ENCODE measurements around the gene CASP10.
"Not testable (repeated sequence)": the region's sequence is repeated elsewhere in the genome, so short reads cannot be mapped to it uniquely, and the experiment has no call there.

Gene CASP10

DNA sequence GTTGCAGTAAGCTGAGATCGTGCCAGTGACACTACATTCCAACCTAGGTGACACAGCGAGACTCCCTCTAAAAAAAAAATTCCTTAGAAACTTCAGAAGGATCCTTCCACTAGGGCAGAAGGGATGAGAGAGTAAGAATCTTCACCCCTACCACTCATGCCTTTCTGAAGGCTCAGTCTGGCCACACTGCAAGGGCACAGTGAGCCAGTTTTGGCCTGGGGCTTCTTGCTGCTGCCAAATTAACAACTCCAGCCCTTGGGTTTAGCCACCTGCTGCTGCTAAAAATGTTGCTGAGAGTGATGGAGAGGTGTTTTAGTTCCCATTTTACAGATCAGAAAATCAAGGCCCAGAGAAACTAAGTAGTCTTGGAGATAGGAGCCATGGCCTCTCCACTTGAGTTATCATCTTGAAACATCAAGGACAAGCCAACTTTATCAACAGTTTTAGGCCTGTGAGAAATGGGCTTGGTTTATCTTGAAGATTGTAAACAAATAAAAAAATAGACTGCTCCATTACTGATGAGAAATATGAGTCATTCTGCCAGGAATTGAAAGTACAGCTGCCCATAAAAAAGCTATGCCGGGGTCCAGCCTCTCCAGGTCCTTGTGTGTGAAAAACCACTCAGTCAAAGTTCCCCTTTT, 45.5 kb downstream of the CASP10 start:
- H3K36me3 Mint-ChIP-seq (ENCODE audit: low read depth), result peaks cover 6% of the 10 kb centered on the region
- peak overlapping the region; percentile 64 for H3K4me3 Mint-ChIP-seq
- H3K4me1 Mint-ChIP-seq (ENCODE audit: low read depth), result peaks cover 49% of the 10 kb centered on the region
- H3K9me3 Mint-ChIP-seq, result no peaks in the 10 kb centered on the region
- H3K27me3 Mint-ChIP-seq (ENCODE audit: low read depth), result no peaks in the 10 kb centered on the region
- H3K27ac Mint-ChIP-seq, result peak overlapping the region; percentile 86

DNA sequence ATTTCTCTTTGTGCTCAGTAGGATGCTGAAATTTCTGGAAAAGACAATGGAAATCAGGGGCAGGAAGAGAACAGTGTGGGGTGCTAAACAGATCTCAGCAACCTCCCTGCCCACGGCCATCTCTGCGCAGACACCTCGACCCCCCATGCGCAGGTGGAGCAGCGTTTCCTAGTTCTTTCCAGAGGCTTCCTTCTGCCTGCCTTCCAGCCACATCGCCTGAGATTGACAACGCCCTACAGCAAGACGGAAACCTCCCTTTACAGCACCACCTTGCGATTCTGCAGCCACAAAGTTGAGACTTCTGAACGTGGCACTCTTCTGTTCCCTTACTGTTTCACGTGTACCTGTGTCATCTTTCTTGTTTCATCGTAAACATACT, 46.0 kb downstream of the CASP10 start:
- H3K9me3 Mint-ChIP-seq, result no peaks in the 10 kb centered on the region
- peak overlapping the region; percentile 64 for H3K4me3 Mint-ChIP-seq
- peak overlapping the region; percentile 86 for H3K27ac Mint-ChIP-seq
- H3K27me3 Mint-ChIP-seq (ENCODE audit: low read depth), result no peaks in the 10 kb centered on the region
- peaks cover 46% of the 10 kb centered on the region for H3K4me1 Mint-ChIP-seq (ENCODE audit: low read depth)
- peaks cover 5% of the 10 kb centered on the region for H3K36me3 Mint-ChIP-seq (ENCODE audit: low read depth)

DNA sequence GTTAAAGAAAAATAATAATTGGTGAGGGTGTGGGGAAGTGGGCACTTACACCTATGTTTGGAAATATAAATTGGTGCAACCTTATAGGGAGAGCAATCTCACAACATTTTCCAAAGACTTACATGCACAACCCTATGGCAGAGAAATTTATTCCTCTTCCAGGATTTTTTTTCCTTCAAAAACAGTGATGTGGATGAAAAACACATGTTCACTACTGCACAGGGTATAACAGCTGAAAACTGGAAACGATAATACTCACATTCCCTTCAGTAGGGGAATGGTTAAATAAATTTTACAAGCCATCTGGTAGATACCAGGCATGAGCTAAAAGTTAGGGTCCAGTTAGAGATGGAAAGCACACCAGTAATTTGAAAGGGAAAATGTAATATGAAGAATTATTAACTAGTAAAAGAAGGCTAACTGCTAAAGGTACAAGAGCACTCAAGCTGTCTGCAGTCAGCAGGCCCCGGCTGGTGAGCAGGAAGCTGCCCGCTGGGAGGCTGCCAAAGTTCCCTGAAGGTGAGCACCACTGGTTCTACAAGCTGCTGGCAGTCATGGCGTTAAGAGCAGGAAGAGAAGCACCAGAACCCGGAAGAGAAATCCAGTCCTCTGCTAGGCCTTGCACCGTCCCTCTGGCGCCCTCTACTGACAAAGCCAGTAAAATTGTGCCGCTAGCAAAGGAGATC, 49.0 kb downstream of the CASP10 start:
- Mint-ChIP-seq H3K9me3 (no peaks in the 10 kb centered on the region), H3K36me3 (ENCODE audit: low read depth) (peaks cover 19% of the 10 kb centered on the region), H3K27me3 (ENCODE audit: low read depth) (no peaks in the 10 kb centered on the region), H3K27ac (peak overlapping the region; percentile 90), H3K4me3 (peak overlapping the region; percentile 67), H3K4me1 (ENCODE audit: low read depth) (peaks cover 56% of the 10 kb centered on the region)

DNA sequence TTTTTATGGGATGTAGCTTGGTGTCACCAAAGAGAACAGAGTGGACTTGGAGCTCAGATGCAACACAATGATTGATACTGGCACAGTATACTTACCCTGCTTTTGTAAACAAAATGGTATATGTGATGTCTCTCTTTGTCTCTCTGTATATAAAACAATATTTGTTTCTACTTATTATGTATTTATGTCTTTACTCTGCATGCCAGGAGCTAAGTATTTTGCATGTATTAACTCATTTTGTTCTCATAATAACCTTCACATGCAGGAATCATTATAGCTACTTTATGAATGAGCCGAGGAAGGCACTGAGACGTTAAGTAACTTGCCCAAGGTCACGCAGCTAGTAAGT, 49.5 kb downstream of the CASP10 start:
- no peaks in the 10 kb centered on the region for H3K27me3 Mint-ChIP-seq (ENCODE audit: low read depth)

DNA sequence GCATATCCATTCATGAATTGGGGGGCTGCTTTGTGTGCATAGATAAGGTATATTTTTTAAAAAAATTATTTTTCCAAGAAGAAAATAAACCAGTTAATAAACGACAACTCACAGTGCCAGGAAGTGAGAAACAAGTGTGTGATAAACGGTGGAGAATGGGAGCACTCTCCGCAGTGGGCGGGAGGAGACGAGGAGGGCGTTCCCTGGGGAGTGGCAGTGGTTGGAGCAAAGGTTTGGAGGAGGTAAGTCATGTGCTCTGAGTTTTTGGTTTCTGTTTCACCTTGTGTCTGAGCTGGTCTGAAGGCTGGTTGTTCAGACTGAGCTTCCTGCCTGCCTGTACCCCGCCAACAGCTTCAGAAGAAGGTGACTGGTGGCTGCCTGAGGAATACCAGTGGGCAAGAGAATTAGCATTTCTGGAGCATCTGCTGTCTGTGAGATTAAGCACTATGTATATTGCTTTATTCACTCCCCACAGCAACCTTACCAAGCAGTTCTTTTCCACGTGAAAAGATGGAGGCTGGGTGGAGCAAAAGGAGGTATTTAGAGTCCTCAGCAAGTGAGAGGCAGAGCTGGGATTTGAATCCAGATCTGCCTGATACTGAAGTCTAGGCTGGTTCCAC, 50.4 kb downstream of the CASP10 start:
- peak overlapping the region; percentile 92 for H3K4me3 Mint-ChIP-seq
- H3K9me3 Mint-ChIP-seq, result no peaks in the 10 kb centered on the region
- H3K4me1 Mint-ChIP-seq (ENCODE audit: low read depth), result peaks cover 55% of the 10 kb centered on the region
- H3K36me3 Mint-ChIP-seq (ENCODE audit: low read depth), result peaks cover 27% of the 10 kb centered on the region
- H3K27ac Mint-ChIP-seq, result peak overlapping the region; percentile 90
- H3K27me3 Mint-ChIP-seq (ENCODE audit: low read depth), result no peaks in the 10 kb centered on the region

More for the DNA sequence above, 49.5 kb downstream of the CASP10 start:
- H3K36me3 Mint-ChIP-seq (ENCODE audit: low read depth), result peaks cover 21% of the 10 kb centered on the region
- peak overlapping the region; percentile 90 for H3K27ac Mint-ChIP-seq
- H3K4me1 Mint-ChIP-seq (ENCODE audit: low read depth), result peaks cover 53% of the 10 kb centered on the region
- H3K4me3 Mint-ChIP-seq, result peak overlapping the region; percentile 67
- H3K9me3 Mint-ChIP-seq, result no peaks in the 10 kb centered on the region

DNA sequence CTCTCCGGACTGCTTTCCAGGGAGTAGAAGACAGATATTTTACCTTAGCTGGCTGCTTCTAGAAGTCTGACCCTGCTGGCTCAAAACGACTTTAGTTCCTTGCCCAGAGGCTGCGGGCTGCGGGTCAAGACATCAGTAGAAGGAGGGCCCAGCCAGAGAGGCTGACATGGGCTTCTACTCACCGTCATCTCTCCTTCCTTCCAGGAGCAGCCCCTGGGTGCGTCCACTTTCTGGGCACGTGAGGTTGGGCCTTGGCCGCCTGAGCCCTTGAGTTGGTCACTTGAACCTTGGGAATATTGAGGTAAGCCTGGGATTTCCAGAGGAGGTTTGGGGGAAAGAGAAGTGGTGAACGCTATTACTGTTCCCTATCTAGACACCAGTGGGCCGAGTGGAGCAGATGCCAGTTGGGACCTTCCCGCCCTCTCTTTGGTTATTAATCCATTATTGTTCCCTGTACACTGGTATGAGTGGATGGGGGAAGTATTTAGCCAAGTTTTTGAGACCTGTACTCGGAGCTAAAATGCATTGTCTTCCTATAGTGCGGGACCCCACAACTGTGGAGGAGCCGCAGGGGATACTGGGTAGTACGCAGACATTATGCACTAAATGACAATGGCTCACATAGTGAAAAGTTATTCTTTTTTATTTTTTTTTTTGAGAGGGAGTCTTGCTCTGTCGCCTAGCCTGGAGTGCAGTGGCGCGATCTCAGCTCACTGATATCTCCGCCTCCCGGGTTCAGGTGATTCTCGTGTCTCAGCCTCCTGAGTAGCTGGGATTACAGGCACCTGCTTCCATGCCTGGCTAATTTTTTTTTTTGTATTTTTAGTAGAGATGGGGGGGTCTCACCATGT, 51.1 kb downstream of the CASP10 start:
- Mint-ChIP-seq H3K4me1 (ENCODE audit: low read depth) (peaks cover 47% of the 10 kb centered on the region), H3K27me3 (ENCODE audit: low read depth) (no peaks in the 10 kb centered on the region), H3K9me3 (no peaks in the 10 kb centered on the region), H3K4me3 (peak overlapping the region; percentile 92), H3K36me3 (ENCODE audit: low read depth) (peaks cover 27% of the 10 kb centered on the region), H3K27ac (peak overlapping the region; percentile 90)

DNA sequence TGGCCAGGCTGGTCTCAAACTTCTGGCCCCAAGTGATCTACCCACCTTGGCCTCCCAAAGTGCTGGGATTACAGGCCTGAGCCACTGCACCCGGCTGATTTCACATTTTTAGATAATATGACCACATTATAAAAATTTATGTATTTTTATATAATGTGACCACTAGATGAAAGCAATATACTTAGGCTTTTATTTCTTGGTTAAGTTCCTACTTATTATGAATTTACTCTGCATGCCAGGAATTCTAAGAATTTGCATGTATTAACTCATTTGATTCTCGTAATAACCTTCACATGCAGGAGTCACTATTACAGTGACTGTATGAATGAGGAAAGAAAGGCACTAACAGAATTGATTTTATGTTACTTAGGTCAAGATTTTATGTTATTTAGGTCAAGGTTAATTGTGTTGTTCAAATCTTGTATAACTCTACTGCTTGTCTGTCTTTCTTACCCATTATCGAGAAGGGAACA, 51.8 kb downstream of the CASP10 start:
- Mint-ChIP-seq H3K4me3 (peak overlapping the region; percentile 92), H3K9me3 (no peaks in the 10 kb centered on the region), H3K27me3 (ENCODE audit: low read depth) (no peaks in the 10 kb centered on the region), H3K36me3 (ENCODE audit: low read depth) (peaks cover 31% of the 10 kb centered on the region), H3K27ac (peak overlapping the region; percentile 90), H3K4me1 (ENCODE audit: low read depth) (peaks cover 50% of the 10 kb centered on the region)

DNA sequence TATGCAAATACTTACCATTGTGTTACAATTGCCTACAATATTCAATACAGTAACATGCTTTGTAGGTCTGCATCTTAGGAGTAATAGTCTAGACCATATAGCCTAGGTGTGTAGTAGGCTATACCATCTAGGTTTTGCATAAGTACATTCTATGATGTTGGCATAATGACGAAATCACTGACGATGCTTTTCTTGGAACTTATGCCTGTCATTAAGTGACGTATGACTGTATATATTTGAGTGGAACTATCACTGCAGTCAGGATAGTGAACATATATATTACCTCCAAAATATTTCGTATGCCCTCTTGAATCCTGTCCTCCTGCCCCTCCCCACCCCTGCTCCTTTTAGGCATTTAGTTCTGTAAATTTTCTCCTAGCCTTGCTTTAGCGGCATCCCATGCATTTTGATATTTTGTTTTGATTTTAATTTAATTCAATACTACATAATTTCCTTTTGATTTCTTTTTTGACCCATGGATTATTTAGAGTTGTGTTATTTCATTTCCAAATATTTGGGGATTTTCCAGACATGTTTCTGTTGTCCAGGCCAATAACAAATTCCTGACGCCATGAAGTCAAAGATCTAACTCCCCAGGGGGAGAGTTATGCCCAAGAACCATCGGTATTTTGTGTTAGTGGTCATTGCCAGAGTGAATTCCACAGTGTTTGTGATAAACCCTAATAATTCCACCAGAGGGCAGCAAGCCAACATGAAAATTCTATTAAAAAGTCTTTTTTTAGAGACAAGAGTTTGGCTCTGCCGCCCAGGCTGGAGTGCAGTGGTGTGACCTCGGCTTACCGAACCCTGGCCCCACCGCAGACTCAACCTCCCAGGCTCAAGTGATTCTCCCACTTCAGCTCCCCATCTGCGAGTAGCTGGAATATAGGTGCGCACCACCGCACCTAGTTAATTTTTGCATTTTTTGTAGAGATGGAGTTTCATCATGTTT, 53.2 kb downstream of the CASP10 start:
- Mint-ChIP-seq H3K36me3 (ENCODE audit: low read depth) (peaks cover 46% of the 10 kb centered on the region), H3K9me3 (peaks cover 9% of the 10 kb centered on the region), H3K4me3 (peak overlapping the region; percentile 92), H3K27me3 (ENCODE audit: low read depth) (no peaks in the 10 kb centered on the region), H3K4me1 (ENCODE audit: low read depth) (peaks cover 47% of the 10 kb centered on the region), H3K27ac (peak overlapping the region; percentile 85)

DNA sequence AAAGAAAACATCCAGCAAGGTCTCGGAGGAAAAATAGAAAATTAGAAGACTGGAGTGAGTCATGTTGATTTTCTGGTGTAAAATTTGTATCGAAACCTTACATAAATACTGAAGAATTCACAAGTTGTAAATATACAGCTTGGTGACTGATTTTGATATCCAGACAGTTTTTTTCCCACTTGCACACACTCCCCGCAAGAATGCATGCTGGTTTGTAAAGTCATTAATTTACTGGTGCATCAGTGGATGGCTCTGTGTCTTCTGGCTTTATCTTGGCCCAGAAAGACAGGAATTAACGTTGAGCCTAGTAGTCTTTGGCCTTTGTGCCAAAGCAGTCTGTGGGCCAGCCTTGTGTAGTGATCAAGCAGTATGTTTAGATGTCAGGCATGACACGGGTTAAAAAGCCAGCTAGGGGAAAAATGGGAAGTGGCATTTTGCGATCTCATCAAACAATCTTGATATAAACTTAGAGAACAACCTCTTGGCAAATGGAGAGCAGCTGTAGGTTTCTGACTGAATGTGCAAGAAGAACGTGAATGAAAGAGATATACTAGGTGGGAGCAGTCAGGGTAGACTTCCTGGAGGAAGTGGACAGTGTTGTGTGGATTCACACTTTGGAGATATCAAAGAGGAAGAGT, 54.7 kb downstream of the CASP10 start:
- H3K36me3 Mint-ChIP-seq (ENCODE audit: low read depth), result peaks cover 58% of the 10 kb centered on the region
- H3K4me1 Mint-ChIP-seq (ENCODE audit: low read depth), result peaks cover 41% of the 10 kb centered on the region
- H3K27ac Mint-ChIP-seq, result peak overlapping the region; percentile 85
- H3K4me3 Mint-ChIP-seq, result peak overlapping the region; percentile 54
- H3K27me3 Mint-ChIP-seq (ENCODE audit: low read depth), result no peaks in the 10 kb centered on the region
- H3K9me3 Mint-ChIP-seq, result peaks cover 18% of the 10 kb centered on the region

DNA sequence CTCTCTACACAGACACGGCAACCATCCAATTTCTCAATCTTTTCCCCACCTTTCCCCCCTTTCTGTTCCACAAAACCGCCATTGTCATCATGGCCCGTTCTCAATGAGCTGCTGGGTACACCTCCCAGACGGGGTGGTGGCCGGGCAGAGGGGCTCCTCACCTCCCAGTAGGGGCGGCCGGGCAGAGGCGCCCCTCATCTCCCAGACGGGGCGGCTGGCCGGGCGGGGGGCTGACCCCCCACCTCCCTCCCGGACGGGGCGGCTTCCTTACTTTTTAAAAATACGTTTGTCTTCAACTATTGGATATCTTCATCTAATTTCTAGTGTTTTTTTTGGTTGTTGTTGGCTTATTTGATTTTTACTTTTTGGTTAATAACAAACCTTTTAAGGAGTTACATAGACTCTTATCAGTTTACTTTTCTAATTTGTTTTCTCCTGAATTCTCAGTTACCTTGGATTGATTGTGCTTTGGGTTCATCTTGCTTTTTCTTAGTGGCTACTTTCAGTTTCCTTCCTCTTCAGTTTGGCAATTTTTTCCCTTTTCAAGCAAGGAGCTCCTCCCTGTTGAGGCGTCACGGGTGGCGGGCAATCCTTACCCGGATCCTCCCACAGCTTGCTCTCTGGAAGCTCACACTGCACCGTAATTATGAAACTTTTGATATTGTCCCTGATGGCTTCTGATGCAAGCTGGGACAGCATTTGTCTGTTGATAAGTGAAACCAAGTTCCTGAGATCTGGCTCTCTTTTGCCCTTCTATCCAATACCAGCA, 56.4 kb downstream of the CASP10 start:
- Mint-ChIP-seq H3K27ac (peak overlapping the region; percentile 85), H3K36me3 (ENCODE audit: low read depth) (peaks cover 57% of the 10 kb centered on the region), H3K4me3 (peak overlapping the region; percentile 65), H3K4me1 (ENCODE audit: low read depth) (peaks cover 40% of the 10 kb centered on the region), H3K9me3 (peaks cover 18% of the 10 kb centered on the region)
- not testable (repeated sequence) for H3K27me3 Mint-ChIP-seq (ENCODE audit: low read depth)

DNA sequence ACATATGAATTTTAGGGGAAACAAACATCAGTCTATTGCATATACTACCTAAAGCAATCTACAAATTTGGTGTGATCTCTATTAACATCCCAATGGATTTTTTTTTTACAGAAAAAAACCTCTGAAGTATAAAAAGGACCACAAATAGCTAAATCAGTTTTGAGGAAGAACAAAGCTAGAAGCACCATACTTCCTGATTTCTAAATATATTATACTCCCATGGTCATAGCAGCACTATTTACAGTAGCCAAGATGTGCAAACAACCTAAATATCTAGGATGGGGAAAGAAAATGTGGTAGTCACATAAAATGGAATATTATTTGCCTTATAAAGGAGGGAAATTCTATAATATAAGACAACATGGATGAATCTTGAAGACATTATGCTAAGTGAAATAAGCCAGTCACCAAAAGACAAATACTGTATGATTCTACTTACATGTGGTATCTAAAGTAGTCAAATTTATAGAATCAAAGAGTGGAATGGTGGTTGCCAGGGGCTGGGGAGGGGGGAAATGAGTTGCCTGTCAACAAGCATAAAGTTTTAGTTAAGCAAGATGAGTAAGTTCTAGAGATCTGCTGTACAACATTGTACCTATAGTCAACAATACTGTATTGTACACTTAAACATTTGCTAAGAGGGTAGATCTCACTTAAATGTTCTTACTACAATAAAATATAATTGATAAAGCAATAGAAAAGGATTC, 59.8 kb downstream of the CASP10 start:
- peaks cover 55% of the 10 kb centered on the region for H3K36me3 Mint-ChIP-seq (ENCODE audit: low read depth)
- peak overlapping the region; percentile 58 for H3K27ac Mint-ChIP-seq
- H3K9me3 Mint-ChIP-seq, result peaks cover 18% of the 10 kb centered on the region
- no peaks in the 10 kb centered on the region for H3K27me3 Mint-ChIP-seq (ENCODE audit: low read depth)
- H3K4me3 Mint-ChIP-seq, result no peak overlapping the region
- peaks cover 32% of the 10 kb centered on the region for H3K4me1 Mint-ChIP-seq (ENCODE audit: low read depth)

DNA sequence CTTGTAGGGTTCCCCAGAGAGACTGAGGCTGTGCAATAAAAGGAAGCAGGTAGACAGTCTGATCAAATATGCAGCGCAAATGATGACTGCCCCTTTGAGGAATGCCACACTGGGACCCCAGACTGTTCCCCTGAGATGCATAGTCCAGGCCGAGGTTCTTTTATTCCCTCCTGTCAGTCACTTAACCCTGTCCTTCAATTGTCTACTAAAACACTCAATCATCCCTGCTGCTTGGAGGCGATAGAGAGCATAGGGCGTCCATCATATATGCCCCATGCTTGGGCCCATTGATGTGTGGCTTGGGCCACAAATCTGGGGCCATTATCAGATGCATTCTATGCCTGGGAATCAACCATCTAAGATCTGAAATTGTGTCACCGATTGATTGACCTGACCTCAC, 61.9 kb downstream of the CASP10 start:
- H3K27me3 Mint-ChIP-seq (ENCODE audit: low read depth), result no peaks in the 10 kb centered on the region
- peaks cover 36% of the 10 kb centered on the region for H3K4me1 Mint-ChIP-seq (ENCODE audit: low read depth)
- H3K9me3 Mint-ChIP-seq, result peaks cover 20% of the 10 kb centered on the region
- peaks cover 57% of the 10 kb centered on the region for H3K36me3 Mint-ChIP-seq (ENCODE audit: low read depth)
- H3K4me3 Mint-ChIP-seq, result no peak overlapping the region
- H3K27ac Mint-ChIP-seq, result no peak overlapping the region
